GM21529 (cell line): ENCODE results near the gene KAT7.
A peak's percentile ranks its signal among the peaks of the same experiment; 100 is the strongest.
"Not testable (repeated sequence)": the region's sequence is repeated elsewhere in the genome, so short reads cannot be mapped to it uniquely, and the experiment has no call there.

Experiments used
- ATAC-seq: cut with Tn5 transposase; IDR thresholded peaks from one replicate; pipeline ENCODE4 v1.9.1; 2021; ENCODE audit not compliant: unreplicated experiment

The KAT7 gene

GRCh38 chr17:49788478-49789242, at the start of gene KAT7:
TSS of gene KAT7 (plus strand) at chr17:49788681. CDS start at chr17:49788835, 154 bp downstream.
- ATAC-seq, result peak; percentile 91

GRCh38 chr17:49739641-49740271, 48.7 kb upstream of the KAT7 start:
- ATAC-seq, result peak; percentile 62

DNA sequence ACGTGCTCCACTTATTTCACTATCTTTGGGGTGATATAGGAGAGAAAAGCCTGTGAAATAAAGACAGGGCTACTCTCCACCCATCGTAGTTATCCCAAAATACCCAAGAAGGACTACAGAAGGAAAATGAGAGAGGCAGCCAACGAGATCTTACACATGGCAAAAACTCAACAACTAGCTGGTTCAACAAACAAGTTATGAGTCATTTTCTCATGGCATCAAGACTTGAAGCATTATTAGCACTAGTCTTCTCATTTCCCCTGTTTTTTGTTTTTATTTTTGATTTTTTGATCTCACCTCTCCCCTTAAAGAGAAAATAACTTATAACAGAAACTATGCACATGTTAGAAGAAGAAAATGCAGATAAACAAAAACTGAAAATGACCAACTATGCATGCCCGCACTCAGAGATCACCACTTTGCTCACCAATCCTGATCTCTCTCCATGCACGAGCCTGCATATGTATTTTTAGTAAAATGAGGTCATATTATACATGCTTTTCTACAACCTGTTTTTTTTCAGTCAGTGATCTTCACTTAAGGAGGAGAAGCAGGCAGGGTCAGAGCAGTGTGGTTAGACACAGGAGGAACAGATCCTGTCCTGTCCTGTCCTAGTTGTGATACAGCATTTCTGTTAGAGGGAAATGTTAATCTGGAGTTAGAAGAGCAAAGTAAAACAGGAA, 47.3 kb upstream of the KAT7 start:
- ATAC-seq, result peak; percentile 35

DNA sequence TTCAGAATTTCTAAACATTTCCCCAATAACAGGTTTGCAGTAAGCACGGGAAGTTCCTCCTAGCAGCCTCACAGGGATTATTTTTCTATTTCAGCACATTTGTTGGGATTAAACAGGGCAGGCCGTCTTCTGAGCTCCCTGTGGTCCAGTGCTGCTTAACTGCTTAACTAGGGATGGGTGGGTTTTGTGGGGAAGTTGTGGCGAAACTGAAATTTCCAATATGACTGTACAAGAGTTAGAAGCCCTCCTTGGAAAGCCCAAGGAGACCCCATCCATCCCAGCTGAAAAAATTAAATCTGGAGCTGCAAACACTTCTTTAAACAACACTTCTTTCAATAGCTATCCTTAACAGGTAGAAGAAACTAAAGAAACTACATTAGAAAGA, 46.8 kb upstream of the KAT7 start:
- ATAC-seq, result no peak

DNA sequence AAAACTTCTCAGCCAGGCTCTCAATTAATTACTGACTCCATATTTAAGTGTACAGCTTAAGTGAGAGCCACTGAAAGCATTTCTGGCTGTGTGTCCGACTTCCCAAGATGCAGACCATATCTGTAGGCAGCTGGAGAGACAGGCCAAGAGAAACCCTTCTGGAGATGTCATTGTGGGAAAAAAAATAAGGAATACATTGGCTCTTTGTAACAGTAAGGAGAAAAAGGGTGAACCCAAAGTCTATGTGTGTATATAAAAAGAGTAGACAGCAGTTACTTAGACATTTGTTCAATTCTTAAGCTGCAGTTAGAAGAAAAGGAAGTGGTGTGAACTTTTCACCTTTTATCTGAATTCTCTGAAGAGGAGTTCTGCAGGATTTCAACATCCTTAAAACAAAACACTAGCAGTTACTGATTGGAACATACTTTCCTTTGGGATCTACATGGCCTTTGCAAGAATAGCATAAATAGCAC, 46.3 kb upstream of the KAT7 start:
- ATAC-seq, result no peak

DNA sequence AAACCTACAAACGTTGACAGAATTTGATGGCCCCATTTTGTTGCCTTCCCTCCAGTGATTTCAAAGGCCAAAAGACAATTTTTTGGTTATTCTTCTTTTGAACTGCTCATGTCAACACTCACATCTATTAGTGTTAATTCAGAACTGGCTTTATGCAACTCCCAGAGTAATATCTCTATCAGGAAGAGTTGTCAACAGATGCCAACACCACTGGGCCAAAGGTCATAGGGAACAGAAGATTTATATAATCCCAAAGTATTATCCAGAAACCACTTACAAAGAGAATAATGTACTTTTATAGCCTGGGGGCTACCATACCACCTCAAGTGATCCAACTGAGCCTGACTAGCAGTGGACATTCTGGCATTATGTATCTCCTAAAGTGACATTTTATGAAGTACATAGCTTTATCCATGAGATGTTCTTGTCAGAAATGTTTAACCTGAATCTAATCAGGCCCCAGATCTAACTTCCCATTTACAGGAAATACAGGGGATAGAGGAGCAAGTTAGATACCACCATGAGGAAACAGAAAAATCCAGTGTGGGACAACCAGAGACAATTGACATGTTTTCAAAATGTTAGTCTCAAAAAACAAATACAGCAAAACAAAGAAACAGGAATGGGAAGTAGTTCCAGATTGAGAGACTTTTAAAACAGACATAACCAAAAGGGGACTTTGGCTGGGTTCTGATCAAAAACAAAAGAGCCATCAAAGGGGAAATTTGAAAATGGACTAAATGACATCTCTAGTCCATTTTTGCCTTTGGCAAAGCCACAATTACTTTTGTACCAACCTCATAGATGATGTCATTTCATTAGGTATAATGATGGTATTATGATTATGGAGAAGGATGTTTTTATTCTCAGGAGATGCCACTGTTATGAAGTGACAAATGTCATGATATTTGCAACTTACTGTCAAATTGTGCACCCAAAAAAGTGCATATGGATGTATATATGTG, 43.0 kb upstream of the KAT7 start:
- no peak for ATAC-seq

- ATAC-seq, result peak; percentile 54
These were observed 41.5 kb upstream of the KAT7 start for GRCh38 chr17:49746791-49747490.

GRCh38 chr17:49747632-49748031, 40.8 kb upstream of the KAT7 start:
- ATAC-seq, result no peak

DNA sequence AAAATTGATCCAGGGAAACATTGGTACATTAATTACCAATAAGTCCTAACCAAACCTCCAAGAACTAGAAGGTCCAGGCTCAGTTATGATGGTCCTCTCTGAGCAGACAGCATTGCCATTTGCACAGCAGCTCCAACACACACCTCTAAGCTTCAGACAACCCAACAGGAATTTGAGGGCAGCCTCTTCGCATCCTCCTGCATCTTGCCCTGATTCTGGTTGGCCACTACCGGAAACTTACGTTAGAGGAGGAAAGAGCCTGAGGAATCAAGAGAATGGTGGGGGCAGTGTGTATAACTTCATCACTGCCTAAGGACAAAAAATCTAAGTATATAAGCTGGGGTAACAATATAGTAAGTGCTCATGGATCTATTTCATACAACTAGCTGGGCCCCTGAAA, 40.3 kb upstream of the KAT7 start:
- ATAC-seq, result no peak

DNA sequence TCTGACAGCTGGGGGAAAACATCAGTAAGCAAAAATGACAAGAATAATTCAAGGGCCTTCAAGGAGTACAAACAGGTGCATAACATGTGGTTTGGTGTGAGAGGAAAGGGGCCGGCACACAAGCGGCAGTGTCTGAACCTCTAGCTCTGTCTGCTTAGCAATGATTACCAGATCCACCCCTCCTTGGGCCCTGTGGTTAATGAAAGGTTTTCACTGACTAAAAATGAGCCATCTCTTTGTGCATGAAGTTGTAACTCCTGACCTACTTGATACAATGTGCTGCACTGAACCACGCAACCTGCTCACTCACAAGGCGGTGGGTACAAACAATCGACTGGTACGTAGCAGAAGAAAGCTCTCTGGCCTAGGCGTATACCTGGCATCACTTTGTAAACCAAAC, 39.7 kb upstream of the KAT7 start:
- ATAC-seq, result peak; percentile 76

DNA sequence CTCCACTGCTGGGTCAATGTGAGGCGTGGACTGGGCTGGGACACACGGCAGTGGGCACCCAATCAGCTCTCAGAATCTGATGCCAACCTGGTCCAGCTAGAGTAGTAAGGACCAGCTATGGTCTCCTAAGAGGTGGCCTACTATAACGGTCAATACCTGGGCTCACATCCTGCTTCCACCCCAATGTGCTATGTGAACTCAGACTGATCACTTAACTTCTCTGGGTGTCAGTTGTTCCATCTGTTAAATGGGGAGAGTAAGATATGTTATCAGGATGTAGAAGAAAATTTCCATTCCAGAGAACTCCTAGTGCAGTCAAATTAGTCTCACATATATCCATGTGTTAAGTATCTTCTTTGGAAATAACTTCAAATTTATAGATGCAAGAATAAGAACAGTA, 38.8 kb upstream of the KAT7 start:
- ATAC-seq, result no peak

DNA sequence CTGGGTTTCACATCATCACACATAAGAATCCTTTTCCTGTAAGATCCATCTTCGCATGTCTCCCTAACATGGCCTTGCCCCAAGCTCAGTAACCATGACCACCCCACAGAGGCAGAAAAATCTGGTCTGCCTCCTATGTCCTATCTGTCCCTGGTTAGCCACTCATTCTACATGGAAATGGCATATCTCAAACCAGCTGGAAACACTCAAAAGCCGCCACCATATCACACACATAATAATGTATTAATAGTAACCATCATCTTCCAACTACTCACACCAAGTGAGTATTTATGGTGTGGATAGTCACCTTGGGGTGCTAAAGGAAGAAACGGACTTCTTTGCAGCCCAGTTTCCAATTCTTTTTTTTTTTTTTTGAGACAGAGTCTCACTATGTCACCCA, 36.0 kb upstream of the KAT7 start:
- no peak for ATAC-seq

GRCh38 chr17:49753959-49754391, 34.5 kb upstream of the KAT7 start:
- ATAC-seq, result no peak

- ATAC-seq, result no peak
These were observed 32.7 kb upstream of the KAT7 start for GRCh38 chr17:49755663-49756283.

DNA sequence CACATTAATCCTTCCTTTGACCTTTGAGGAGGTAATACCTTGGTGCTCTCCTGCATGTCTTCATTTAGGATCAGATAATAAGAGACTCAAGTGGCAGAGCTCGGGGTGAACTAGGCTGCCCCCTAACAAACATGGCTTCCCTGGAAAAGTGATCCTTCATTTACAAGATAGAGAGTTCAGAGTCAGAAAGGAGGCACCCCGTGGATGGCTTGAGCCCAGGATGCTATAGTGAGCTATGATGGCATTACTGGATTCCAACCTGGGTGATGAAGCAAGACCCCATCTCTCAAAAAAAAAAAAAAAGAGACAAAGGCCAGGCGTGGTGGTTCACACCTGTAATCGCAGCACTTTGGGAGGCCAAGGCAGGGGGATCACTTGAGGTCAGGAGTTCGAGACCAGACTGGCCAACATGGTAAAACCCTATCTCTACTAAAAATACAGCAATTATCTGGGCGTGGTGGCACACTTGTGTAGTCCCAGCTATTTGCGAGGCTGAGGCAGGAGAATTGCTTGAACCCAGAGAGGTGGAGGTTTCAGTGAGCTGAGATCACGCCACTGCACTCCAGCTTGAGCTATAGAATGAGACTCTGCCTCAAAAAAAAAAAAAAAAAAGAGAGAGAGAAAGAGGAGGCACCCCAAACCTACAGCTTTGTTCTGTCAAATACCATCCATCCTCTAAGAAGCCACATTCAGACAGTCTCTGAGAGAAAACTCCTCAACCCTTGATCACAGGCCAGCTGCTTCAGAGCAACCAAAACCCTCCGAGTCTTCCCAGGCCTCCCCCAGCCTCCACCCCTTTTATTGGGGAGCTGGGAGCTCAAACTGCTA, 31.9 kb upstream of the KAT7 start:
- ATAC-seq, result no peak

- no peak for ATAC-seq
These were observed 31.2 kb upstream of the KAT7 start for GRCh38 chr17:49757151-49757777.

DNA sequence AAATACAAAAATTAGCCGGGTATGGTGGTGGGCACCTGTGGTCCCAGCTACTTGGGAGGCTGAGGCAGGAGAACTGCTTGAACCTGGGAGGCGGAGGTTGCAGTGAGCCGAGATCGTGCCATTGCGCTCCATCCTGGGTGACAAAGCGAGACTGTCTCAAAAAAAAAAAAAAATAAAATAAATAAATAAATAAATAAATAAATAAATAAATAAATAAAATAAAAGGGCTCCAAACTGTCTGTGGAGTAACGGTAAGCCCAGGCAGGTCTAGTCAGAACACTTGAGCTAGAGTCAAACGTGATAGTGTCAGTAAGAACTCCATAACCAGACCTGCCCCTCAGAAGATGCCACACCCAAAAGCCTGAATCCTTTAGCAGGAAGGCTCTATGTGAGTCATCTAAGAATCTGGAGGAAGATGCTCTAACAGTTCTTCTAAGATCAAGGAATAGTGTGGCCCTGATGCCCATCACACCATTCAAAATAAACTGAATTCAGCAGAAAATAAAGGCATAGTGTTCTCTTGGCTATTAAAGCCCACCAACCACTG, 29.9 kb upstream of the KAT7 start:
- not testable (repeated sequence) for ATAC-seq

DNA sequence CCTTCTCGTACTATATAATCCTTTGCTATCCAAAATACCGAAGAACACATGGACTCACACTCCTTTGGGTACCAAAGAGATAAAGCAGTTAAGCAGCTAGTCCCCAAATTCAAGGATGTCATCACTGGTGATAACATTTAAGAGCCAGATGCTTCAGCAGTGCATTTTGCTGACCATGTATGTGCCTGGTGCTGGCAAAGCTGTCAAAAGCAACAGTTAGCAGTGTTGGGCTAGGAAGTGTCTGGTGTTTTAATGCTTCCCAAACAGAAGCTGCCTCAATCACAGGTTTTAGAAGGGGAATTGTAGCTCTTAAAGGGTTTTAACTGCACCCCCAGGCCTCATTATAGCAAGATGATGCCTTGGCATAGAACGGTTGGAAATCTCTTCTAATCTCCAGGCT, 29.3 kb upstream of the KAT7 start:
- no peak for ATAC-seq
